Neuronal stem cell (in vitro differentiated cells): ENCODE results near the gene RPUSD1.

ENCODE experiments used
- DNase-seq: peaks from one replicate; pipeline ENCODE4 v3.0.0-alpha.2; 2013; ENCODE audit warnings: low spot score
- H2AFZ ChIP-seq: one replicate; pipeline ENCODE4 v1.6.1; 2013; ENCODE audit warnings: mild to moderate bottlenecking, low read length, inconsistent platforms
- H2AK5ac ChIP-seq: 2 replicates; pipeline ENCODE4 v1.6.1; 2013; ENCODE audit warnings: low read depth, mild to moderate bottlenecking, inconsistent platforms, low read length, moderate library complexity, mixed read lengths
- H2BK120ac ChIP-seq: 2 replicates; pipeline ENCODE4 v1.6.1; 2013; ENCODE audit warnings: low read depth, mild to moderate bottlenecking, inconsistent platforms, low read length, moderate library complexity, mixed read lengths
- H2BK12ac ChIP-seq: one replicate; pipeline ENCODE4 v1.6.1; 2013; ENCODE audit warnings: low read length, inconsistent platforms
- H2BK15ac ChIP-seq: 2 replicates; pipeline ENCODE4 v1.6.1; 2013; ENCODE audit warnings: mild to moderate bottlenecking, low read length, inconsistent platforms, mixed read lengths
- H2BK5ac ChIP-seq: one replicate; pipeline ENCODE4 v1.6.1; 2013; ENCODE audit warnings: inconsistent platforms, mild to moderate bottlenecking, low read length, moderate library complexity
- H3K14ac ChIP-seq: one replicate; pipeline ENCODE4 v1.6.1; 2013; ENCODE audit warnings: low read length, inconsistent platforms
- H3K18ac ChIP-seq: 2 replicates; pipeline ENCODE4 v1.6.1; 2013; ENCODE audit warnings: low read length, inconsistent platforms
- H3K23ac ChIP-seq: 2 replicates; pipeline ENCODE4 v1.6.1; 2013; ENCODE audit warnings: low read depth, mild to moderate bottlenecking, mixed read lengths, low read length, inconsistent platforms; ENCODE audit not compliant: poor library complexity
- H3K27ac ChIP-seq: replicated peaks from 3 replicates; pipeline ENCODE4 v1.5.1; 2013; ENCODE audit warnings: low read length, inconsistent platforms
- H3K27me3 ChIP-seq, 3 experiments: 2 replicates each; pipeline ENCODE4 v1.6.1; 2013; ENCODE audit warnings: low read length in 3 of 3, mild to moderate bottlenecking in 2 of 3, inconsistent platforms in 1 of 3, low read depth in 1 of 3, mixed read lengths in 1 of 3, moderate library complexity in 1 of 3; ENCODE audit not compliant: control insufficient read depth in 3 of 3, insufficient read depth in 3 of 3
- H3K36me3 ChIP-seq, 2 donors: replicated peaks in 1 of 2; 2 replicates each; pipeline ENCODE4 v1.6.1; 2013; ENCODE audit warnings: low read length in 2 of 2; ENCODE audit not compliant: control insufficient read depth in 2 of 2, insufficient read depth in 2 of 2
- H3K4ac ChIP-seq: 2 replicates; pipeline ENCODE4 v1.6.1; 2013; ENCODE audit warnings: inconsistent platforms, mild to moderate bottlenecking, low read length, moderate library complexity
- H3K4me1 ChIP-seq, 2 donors: 1 replicate in 1 of 2; 2 replicates in 1 of 2; pipeline ENCODE4 v1.6.1; 2013; ENCODE audit warnings: low read length in 2 of 2, low read depth in 1 of 2; ENCODE audit not compliant: control insufficient read depth in 2 of 2, insufficient read depth in 1 of 2
- H3K4me2 ChIP-seq: one replicate; pipeline ENCODE4 v1.6.1; 2013; ENCODE audit warnings: mild to moderate bottlenecking, low read length, inconsistent platforms; ENCODE audit not compliant: insufficient read depth, poor library complexity, severe bottlenecking
- H3K4me3 ChIP-seq, 2 donors: 2 replicates each; pipeline ENCODE4 v1.5.1; 2013; ENCODE audit warnings: low read length in 2 of 2, mild to moderate bottlenecking in 2 of 2, inconsistent platforms in 1 of 2, moderate library complexity in 1 of 2
- H3K79me1 ChIP-seq: one replicate; pipeline ENCODE4 v1.6.1; 2013; ENCODE audit warnings: low read depth, mild to moderate bottlenecking, inconsistent platforms, low read length, moderate library complexity
- H3K9ac ChIP-seq: one replicate; pipeline ENCODE4 v1.6.1; 2013; ENCODE audit warnings: mild to moderate bottlenecking, low read depth, low read length, inconsistent platforms; ENCODE audit not compliant: poor library complexity
- H3K9me3 ChIP-seq, 2 donors: replicated peaks in 1 of 2; 2 replicates each; pipeline versions ENCODE3 to v1.6.1; 2013; ENCODE audit warnings: low read length in 2 of 2, mild to moderate bottlenecking in 2 of 2, inconsistent platforms in 1 of 2, low read depth in 1 of 2, mixed read lengths in 1 of 2, moderate library complexity in 1 of 2; ENCODE audit not compliant: control insufficient read depth in 2 of 2, insufficient read depth in 1 of 2
- H4K8ac ChIP-seq: one replicate; pipeline ENCODE4 v1.6.1; 2013; ENCODE audit warnings: low read depth, mild to moderate bottlenecking, inconsistent platforms, low read length, moderate library complexity
- H4K91ac ChIP-seq: one replicate; pipeline ENCODE4 v1.6.1; 2013; ENCODE audit warnings: low read length, low read depth, mild to moderate bottlenecking, inconsistent platforms; ENCODE audit not compliant: poor library complexity
- WGBS, 2 donors: extraction: QIAGEN DNeasy Blood & Tissue Kit; methylation state at CpG; one replicate each; pipeline ENCODE4 v1.1.7; 2013; ENCODE audit warnings: missing lambda C conversion rate in 2 of 2, mixed read lengths in 1 of 2; ENCODE audit not compliant: insufficient read length in 2 of 2, insufficient replicate concordance in 1 of 2; ENCODE audit errors: extremely low coverage in 2 of 2; 5-methylcytosine and 5-hydroxymethylcytosine counted together

Gene RPUSD1

DNA sequence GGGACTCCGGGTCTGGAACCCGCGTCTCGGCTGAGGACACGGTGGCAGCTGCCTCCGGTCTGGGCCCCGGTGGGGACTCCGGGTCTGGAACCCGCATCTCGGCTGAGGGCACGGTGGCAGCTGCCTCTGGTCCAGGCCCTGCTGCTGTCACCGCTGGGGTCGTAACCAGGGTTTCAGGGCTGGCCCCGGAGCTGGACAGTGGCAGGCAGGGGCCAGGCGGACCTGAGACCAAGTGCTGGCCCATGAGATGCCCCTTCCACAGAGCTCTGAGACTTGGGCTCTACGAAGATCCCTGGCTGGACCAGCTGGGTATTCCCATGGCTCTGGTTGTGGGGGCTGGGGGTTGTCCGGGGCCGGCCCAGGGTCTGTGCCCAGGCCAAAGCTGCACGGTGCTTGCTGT, 3.8 kb downstream of the RPUSD1 start:
- H3K9ac ChIP-seq = no peak overlapping the region
- no peak overlapping the region for H3K4me3 ChIP-seq
- H2BK12ac ChIP-seq = no peak overlapping the region
- no peak overlapping the region for H4K91ac ChIP-seq
- H3K79me1 ChIP-seq = peaks cover 39% of the 10 kb centered on the region
- H2BK15ac ChIP-seq = no peak overlapping the region
- no peak for DNase-seq
- no CpG with 5 or more reads among the region's 19 CpGs for WGBS, 2 donors
- no peak overlapping the region for H3K4me2 ChIP-seq
- H4K8ac ChIP-seq = no peak overlapping the region
- H2AK5ac ChIP-seq = no peak overlapping the region
- H3K23ac ChIP-seq = peak overlapping the region; percentile 80
- H2BK5ac ChIP-seq = peak overlapping the region; percentile 53
- peaks cover 0 to 29% (median 3%) of the 10 kb centered on the region in 3 experiments for H3K27me3 ChIP-seq
- no peak overlapping the region for H3K18ac ChIP-seq
- no peak overlapping the region for H3K14ac ChIP-seq
- peaks cover 9 to 20% of the 10 kb centered on the region in 2 donors for H3K36me3 ChIP-seq
- no peaks in the 10 kb centered on the region for H3K9me3 ChIP-seq
- H2BK120ac ChIP-seq = no peak overlapping the region
- peaks cover 6 to 8% of the 10 kb centered on the region in 2 donors for H3K4me1 ChIP-seq
- H3K27ac ChIP-seq = no peak overlapping the region
- no peak overlapping the region for H2AFZ ChIP-seq
- H3K4ac ChIP-seq = no peak overlapping the region

DNA sequence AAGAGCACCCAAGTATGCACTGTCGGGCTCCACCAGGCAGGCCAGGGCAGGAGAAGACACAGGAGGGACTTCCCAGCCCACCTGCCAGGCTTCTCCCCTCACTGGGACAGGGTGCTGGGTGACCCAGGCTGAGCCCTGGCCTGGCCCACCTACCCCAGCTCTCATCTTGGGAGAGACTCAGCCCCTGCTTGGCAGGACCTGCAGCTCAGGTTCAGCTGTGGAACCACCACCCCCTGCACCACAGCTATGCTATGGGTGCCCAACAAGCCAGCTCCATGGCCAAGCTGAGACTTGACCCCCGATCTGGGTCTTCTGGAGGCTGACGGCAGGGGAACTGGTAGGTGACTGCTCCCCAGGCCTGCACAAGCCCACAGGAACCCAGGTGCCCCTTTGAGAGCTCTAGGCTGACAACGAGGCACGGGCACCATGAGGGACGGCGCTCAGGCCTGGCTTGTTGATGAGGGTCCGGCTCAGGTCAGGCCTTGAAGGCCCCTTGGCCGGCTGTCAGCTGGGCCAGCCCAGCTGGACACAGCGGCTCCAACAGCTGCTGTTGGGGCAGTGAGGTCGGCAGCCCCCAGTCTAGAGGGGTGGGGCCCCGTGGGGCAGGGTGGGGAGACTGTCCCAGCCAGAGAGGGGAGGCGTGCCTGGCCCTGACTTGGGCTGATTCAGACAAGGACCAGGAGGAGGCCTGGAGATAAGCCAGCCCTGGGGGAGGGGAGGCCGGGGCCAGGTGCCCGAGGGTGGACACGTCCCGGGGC, 4.6 kb downstream of the RPUSD1 start:
- Histone ChIP-seq H3K9ac (peak overlapping the region; percentile 4), H4K8ac (peak overlapping the region; percentile 65), H3K14ac (peak overlapping the region; percentile 71), H2BK15ac (no peak overlapping the region), H3K4me2 (no peak overlapping the region), H3K18ac (peak overlapping the region; percentile 57), H3K27ac (no peak overlapping the region), H3K4me1 (peaks cover 2 to 4% of the 10 kb centered on the region in 2 donors), H3K9me3 (peaks cover 0 to 1% of the 10 kb centered on the region in 2 donors), H2BK12ac (peak overlapping the region; percentile 58), H2BK120ac (no peak overlapping the region), H2AFZ (no peak overlapping the region), H2AK5ac (peak overlapping the region; percentile 92), H2BK5ac (peak overlapping the region; percentile 53), H3K4ac (peak overlapping the region; percentile 37), H3K23ac (peak overlapping the region; percentile 89), H3K27me3 (peaks cover 0 to 32% (median 3%) of the 10 kb centered on the region in 3 experiments), H3K36me3 (peaks cover 9 to 17% of the 10 kb centered on the region in 2 donors), H3K4me3 (no peak overlapping the region), H3K79me1 (peaks cover 31% of the 10 kb centered on the region), H4K91ac (no peak overlapping the region)
- no peak for DNase-seq
- no CpG with 5 or more reads among the region's 17 CpGs for WGBS, 2 donors

DNA sequence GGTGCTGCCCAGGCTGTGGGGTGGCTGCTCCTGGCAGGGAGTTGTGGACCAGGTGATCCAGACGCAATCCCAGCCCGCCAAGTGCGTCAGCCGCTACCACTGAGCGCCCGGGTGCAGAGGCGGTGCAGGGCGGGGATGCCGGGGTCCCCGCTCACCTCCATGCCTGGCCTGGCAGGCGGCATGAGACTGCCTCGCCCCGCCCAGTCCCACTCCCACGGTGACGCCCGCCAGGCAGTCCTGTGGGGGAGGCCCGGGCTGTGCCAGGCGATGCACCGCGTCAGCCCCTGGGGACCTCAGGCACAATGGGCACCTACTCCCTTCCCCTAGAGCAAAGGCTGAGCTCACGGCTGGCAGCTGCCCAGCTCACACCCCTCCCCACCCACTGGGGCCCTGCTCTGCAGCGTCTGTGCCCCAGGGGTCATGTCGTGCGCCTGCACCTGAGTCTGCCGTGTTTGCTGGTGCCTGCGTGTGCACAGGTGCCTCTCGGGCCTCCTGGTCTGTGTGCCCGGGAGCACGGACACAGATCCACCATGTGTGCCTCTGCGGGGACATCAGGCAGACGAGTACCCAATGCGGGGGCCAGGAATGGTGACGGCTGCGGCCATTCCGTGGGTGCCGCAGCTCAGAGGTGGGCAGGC, 5.3 kb downstream of the RPUSD1 start:
- Histone ChIP-seq H2BK5ac (peak overlapping the region; percentile 35), H2BK120ac (no peak overlapping the region), H3K4me2 (no peak overlapping the region), H3K4me1 (peaks cover 2 to 4% of the 10 kb centered on the region in 2 donors), H2BK15ac (no peak overlapping the region), H2AFZ (no peak overlapping the region), H3K4ac (no peak overlapping the region), H3K27me3 (peaks cover 0 to 39% (median 3%) of the 10 kb centered on the region in 3 experiments), H4K91ac (no peak overlapping the region), H3K9ac (peak overlapping the region; percentile 21), H3K79me1 (peaks cover 27% of the 10 kb centered on the region), H3K36me3 (peaks cover 9 to 17% of the 10 kb centered on the region in 2 donors), H3K23ac (peak overlapping the region; percentile 89), H4K8ac (peak overlapping the region; percentile 3), H2AK5ac (peak overlapping the region; percentile 92), H3K18ac (peak overlapping the region; percentile 64), H3K4me3 (no peak overlapping the region), H3K9me3 (peaks cover 0 to 1% of the 10 kb centered on the region in 2 donors), H3K27ac (no peak overlapping the region), H3K14ac (peak overlapping the region; percentile 56), H2BK12ac (peak overlapping the region; percentile 58)
- WGBS, 2 donors = no CpG with 5 or more reads among the region's 36 CpGs
- no peak for DNase-seq

DNA sequence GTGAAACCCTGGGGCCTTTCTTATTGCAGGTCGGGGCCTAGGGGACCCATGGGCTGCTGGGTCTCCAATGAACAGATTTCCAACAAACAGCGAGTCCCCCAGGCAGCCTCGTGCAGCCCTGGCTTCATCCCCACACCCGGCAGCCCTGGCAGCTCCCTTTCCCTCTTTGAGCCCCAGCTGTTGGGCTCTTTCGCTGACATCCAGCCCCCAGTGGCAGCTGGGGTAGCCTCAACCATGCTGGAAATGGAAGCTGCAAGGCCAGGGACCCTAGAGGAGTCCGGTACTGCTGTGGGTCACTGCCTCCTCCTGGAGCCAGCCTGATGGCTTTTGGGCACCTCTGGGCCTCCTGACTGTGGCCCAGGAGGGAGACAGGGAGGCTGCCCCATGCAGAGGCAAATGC, 5.9 kb downstream of the RPUSD1 start:
- H4K91ac ChIP-seq = no peak overlapping the region
- H3K18ac ChIP-seq = peak overlapping the region; percentile 64
- H2BK15ac ChIP-seq = peak overlapping the region; percentile 75
- H2BK5ac ChIP-seq = peak overlapping the region; percentile 24
- H2BK120ac ChIP-seq = no peak overlapping the region
- no CpG with 5 or more reads among the region's 6 CpGs for WGBS, 2 donors
- H3K4me1 ChIP-seq = peaks cover 0 to 3% of the 10 kb centered on the region in 2 donors
- H2AFZ ChIP-seq = no peak overlapping the region
- peak overlapping the region; percentile 43 for H3K23ac ChIP-seq
- H2AK5ac ChIP-seq = peak overlapping the region; percentile 92
- no peak overlapping the region for H3K4ac ChIP-seq
- H3K36me3 ChIP-seq = peaks cover 9 to 17% of the 10 kb centered on the region in 2 donors
- H3K9me3 ChIP-seq = peaks cover 0 to 1% of the 10 kb centered on the region in 2 donors
- H3K27ac ChIP-seq = no peak overlapping the region
- peaks cover 22% of the 10 kb centered on the region for H3K79me1 ChIP-seq
- no peak overlapping the region for H4K8ac ChIP-seq
- H2BK12ac ChIP-seq = no peak overlapping the region
- peaks cover 0 to 43% (median 3%) of the 10 kb centered on the region in 3 experiments for H3K27me3 ChIP-seq
- H3K14ac ChIP-seq = peak overlapping the region; percentile 38
- no peak for DNase-seq
- H3K4me3 ChIP-seq = no peak overlapping the region
- no peak overlapping the region for H3K9ac ChIP-seq
- no peak overlapping the region for H3K4me2 ChIP-seq
